H1 (cell line): Measurements from ENCODE around the gene GPER1. TPM values are rescaled to one million over a fixed set of nuclear protein-coding genes. Genes with fewer than 3 reads are reported as not detected.

Experiments
- CTCF ChIA-PET: fragments of 300-600 bp; sonication (Branson Sonifier 250); formaldehyde crosslinking; loops from one replicate; lab custom pipeline; 2021; ENCODE audit not compliant: partially characterized antibody; lab: Charles Lee
- POLR2A ChIA-PET: fragments of 300-600 bp; sonication (Branson Sonifier 250); formaldehyde crosslinking; loops from one replicate; lab custom pipeline; 2021; ENCODE audit warnings: inconsistent platforms; ENCODE audit not compliant: partially characterized antibody; lab: Charles Lee
- DNase-seq, 2 experiments: peaks; one replicate each; pipeline versions ENCODE4 v3.0.0 to v3.0.0-alpha.2; 2010 to 2022; ENCODE audit warnings: low spot score in 2 of 2, low read depth in 1 of 2, mixed read lengths in 1 of 2
- FAIRE-seq: peaks from 2 replicates; lab custom pipeline; 2011; peaks lifted over from hg19 to GRCh38; lab: Jason Lieb, UNC
- H2AFZ ChIP-seq: 2 replicates; pipeline ENCODE4 v1.8.1; 2012; ENCODE audit warnings: low read length, inconsistent platforms
- H2AK5ac ChIP-seq: 2 replicates; pipeline ENCODE4 v1.6.1; 2013; ENCODE audit warnings: low read depth, low read length
- H2BK120ac ChIP-seq: replicated peaks from 2 replicates; pipeline ENCODE3; 2013; ENCODE audit warnings: low read depth, low read length, inconsistent platforms
- H2BK12ac ChIP-seq: 2 replicates; pipeline ENCODE4 v1.6.1; 2013; ENCODE audit warnings: low read depth, low read length
- H2BK15ac ChIP-seq: 2 replicates; pipeline ENCODE4 v1.6.1; 2013; ENCODE audit warnings: low read length
- H2BK20ac ChIP-seq: 2 replicates; pipeline ENCODE4 v1.6.1; 2013; ENCODE audit warnings: low read length
- H2BK5ac ChIP-seq: 2 replicates; pipeline ENCODE4 v1.6.1; 2013; ENCODE audit warnings: low read depth, low read length
- H3K14ac ChIP-seq: 2 replicates; pipeline ENCODE4 v1.6.1; 2013; ENCODE audit warnings: inconsistent platforms; ENCODE audit not compliant: insufficient read length
- H3K18ac ChIP-seq: 2 replicates; pipeline ENCODE4 v1.6.1; 2013; ENCODE audit warnings: low read length; ENCODE audit errors: extremely low read depth
- H3K23ac ChIP-seq: 2 replicates; pipeline ENCODE4 v1.6.1; 2013; ENCODE audit warnings: inconsistent platforms; ENCODE audit not compliant: insufficient read length
- H3K23me2 ChIP-seq: 2 replicates; pipeline ENCODE4 v1.6.1; 2013; ENCODE audit warnings: low read depth, low read length
- H3K27ac ChIP-seq: 2 replicates; pipeline ENCODE4 v1.6.1; 2011; ENCODE audit warnings: low read depth, low read length, inconsistent platforms
- H3K27me3 ChIP-seq, 4 experiments: replicated peaks in 1 of 4; 1 replicate in 1 of 4; 2 replicates in 3 of 4; pipeline versions ENCODE4 v1.6.1 to v1.8.1; 2011 to 2013; ENCODE audit warnings: low read length in 3 of 4, mild to moderate bottlenecking in 3 of 4, inconsistent platforms in 2 of 4, mixed read lengths in 2 of 4, moderate library complexity in 1 of 4; ENCODE audit not compliant: control insufficient read depth in 3 of 4, insufficient read depth in 3 of 4; ENCODE audit errors: extremely low read depth in 1 of 4
- H3K36me3 ChIP-seq, 4 experiments: 2 replicates each; pipeline versions ENCODE4 v1.6.1 to v1.8.1; 2011 to 2013; ENCODE audit warnings: mild to moderate bottlenecking in 4 of 4, low read length in 3 of 4, moderate library complexity in 2 of 4, control low read depth in 1 of 4, inconsistent platforms in 1 of 4; ENCODE audit not compliant: insufficient read depth in 4 of 4, control insufficient read depth in 2 of 4
- H3K4ac ChIP-seq: replicated peaks from 2 replicates; pipeline ENCODE3; 2013; ENCODE audit warnings: low read length, low read depth, mixed read lengths, inconsistent platforms; ENCODE audit not compliant: insufficient read length
- H3K4me1 ChIP-seq, 4 experiments: replicated peaks in 1 of 4; 1 replicate in 1 of 4; 2 replicates in 3 of 4; pipeline versions ENCODE4 v1.6.1 to v1.8.1; 2011 to 2013; ENCODE audit warnings: low read length in 3 of 4, inconsistent platforms in 2 of 4, mixed read lengths in 1 of 4; ENCODE audit not compliant: insufficient read depth in 4 of 4, control insufficient read depth in 3 of 4
- H3K4me2 ChIP-seq, 2 experiments: 2 replicates each; pipeline versions ENCODE4 v1.6.1 to v1.8.1; 2011 to 2013; ENCODE audit warnings: low read depth in 2 of 2, low read length in 2 of 2, control low read depth in 1 of 2, inconsistent platforms in 1 of 2, mild to moderate bottlenecking in 1 of 2; ENCODE audit not compliant: insufficient read depth in 1 of 2
- H3K4me3 ChIP-seq, 4 experiments: fragments of 200-600, 300-600 bp in 1 of 4; sonication (generic), shearing (Covaris generic), sonication (Bioruptor Twin) in 1 of 4; 2 replicates each; pipeline versions ENCODE4 v1.5.1 to v1.8.1; 2011 to 2016; ENCODE audit warnings: low read length in 4 of 4, low read depth in 3 of 4, control low read depth in 2 of 4, inconsistent platforms in 2 of 4, mild to moderate bottlenecking in 2 of 4, mixed read lengths in 1 of 4, moderate library complexity in 1 of 4; ENCODE audit not compliant: insufficient read depth in 2 of 4; ENCODE audit errors: extremely low read depth in 1 of 4
- H3K56ac ChIP-seq: replicated peaks from 2 replicates; pipeline ENCODE3; 2013; ENCODE audit warnings: low read depth, mild to moderate bottlenecking, mixed read lengths, low read length, inconsistent platforms; ENCODE audit not compliant: insufficient read length
- H3K79me1 ChIP-seq: 2 replicates; pipeline ENCODE4 v1.6.1; 2013; ENCODE audit warnings: low read depth, low read length, control low read depth
- H3K79me2 ChIP-seq, 2 experiments: 2 replicates each; pipeline versions ENCODE4 v1.6.1 to v1.8.1; 2012 to 2013; ENCODE audit warnings: low read length in 2 of 2, mild to moderate bottlenecking in 2 of 2, inconsistent platforms in 1 of 2; ENCODE audit not compliant: insufficient read depth in 2 of 2, control insufficient read depth in 1 of 2
- H3K9ac ChIP-seq, 4 experiments: replicated peaks in 1 of 4; 1 replicate in 1 of 4; 2 replicates in 3 of 4; pipeline versions ENCODE4 v1.6.1 to v1.8.1; 2011 to 2013; ENCODE audit warnings: low read depth in 3 of 4, low read length in 3 of 4, control low read depth in 2 of 4, mild to moderate bottlenecking in 2 of 4, moderate library complexity in 2 of 4, inconsistent platforms in 1 of 4; ENCODE audit errors: extremely low read depth in 1 of 4
- H3K9me3 ChIP-seq, 2 experiments: 2 replicates each; pipeline versions ENCODE4 v1.6.1 to v1.8.1; 2012 to 2013; ENCODE audit warnings: mild to moderate bottlenecking in 2 of 2, moderate library complexity in 2 of 2, control low read depth in 1 of 2, inconsistent platforms in 1 of 2, low read depth in 1 of 2, low read length in 1 of 2, mixed read lengths in 1 of 2; ENCODE audit not compliant: insufficient read depth in 2 of 2
- H4K20me1 ChIP-seq, 2 experiments: replicated peaks in 1 of 2; 2 replicates each; pipeline versions ENCODE3 to v1.8.1; 2011 to 2013; ENCODE audit warnings: inconsistent platforms in 2 of 2, low read length in 2 of 2, mild to moderate bottlenecking in 1 of 2; ENCODE audit not compliant: insufficient read depth in 2 of 2, control insufficient read depth in 1 of 2
- H4K5ac ChIP-seq: 2 replicates; pipeline ENCODE4 v1.6.1; 2013; ENCODE audit warnings: low read length, low read depth, mixed read lengths, inconsistent platforms; ENCODE audit not compliant: insufficient read length
- H4K8ac ChIP-seq: 2 replicates; pipeline ENCODE4 v1.8.0; 2013; ENCODE audit warnings: mild to moderate bottlenecking, moderate library complexity, low read length, inconsistent platforms; ENCODE audit not compliant: insufficient read depth; ENCODE audit errors: extremely low read depth
- H4K91ac ChIP-seq: replicated peaks from 2 replicates; pipeline ENCODE3; 2013; ENCODE audit warnings: low read length, mixed read lengths, inconsistent platforms; ENCODE audit not compliant: insufficient read length
- HDAC2 ChIP-seq, 2 experiments: fragments of 300-600 bp in 1 of 2; sonication (generic) in 1 of 2; IDR thresholded peaks; 2 replicates each; pipeline ENCODE4 v1.6.1; 2011 to 2012; ENCODE audit warnings: low read depth in 2 of 2, low read length in 2 of 2, mild to moderate bottlenecking in 2 of 2, moderate library complexity in 2 of 2, borderline replicate concordance in 1 of 2, inconsistent platforms in 1 of 2
- POLR2A ChIP-seq, 2 experiments: IDR thresholded peaks; 1 replicate in 1 of 2; 2 replicates in 1 of 2; pipeline ENCODE4 v1.6.1; 2011; ENCODE audit warnings: low read depth in 2 of 2, low read length in 2 of 2, mild to moderate bottlenecking in 2 of 2; ENCODE audit errors: control extremely low read depth in 1 of 2
- WGBS, 2 experiments: shearing (Covaris generic) in 1 of 2; methylation state at CpG; one replicate each; pipeline versions ENCODE4 v1.1.6 to v1.1.7; 2013 to 2015; ENCODE audit warnings: low lambda C conversion rate in 2 of 2, mixed read lengths in 2 of 2, inconsistent platforms in 1 of 2, low coverage in 1 of 2, missing lambda C conversion rate in 1 of 2; ENCODE audit not compliant: insufficient replicate concordance in 2 of 2, insufficient coverage in 1 of 2, insufficient read length in 1 of 2; ENCODE audit errors: extremely low coverage in 1 of 2, missing lambda C conversion rate in 1 of 2; 5-methylcytosine and 5-hydroxymethylcytosine counted together
- polyA plus RNA-seq, 7 experiments: library from polyadenylated mRNA; depleted of rRNA in 3 of 7; stranded (reverse) in 5 of 7; unstranded in 2 of 7; fragments of >200 nt in 5 of 7; fragments of 200-250 nt in 2 of 7; gene quantifications; 1 replicate in 5 of 7; 2 replicates in 1 of 7; 4 replicates in 1 of 7; pipeline versions ENCODE4 v1.2.1 to v1.2.3, GENCODE V29; 2011 to 2013; ENCODE audit warnings: missing spikeins in 2 of 7, mixed read lengths in 2 of 7
- total RNA-seq: library from RNA; stranded (reverse); fragmentation: NEBNext Ultra II Directional; extraction: Animal tissue kit (Norgen Biotek cat#: 25700); gene quantifications from 2 replicates; pipeline ENCODE4 v1.2.1, GENCODE V29; 2021

GPER1 gene
- total and polyA plus RNA-seq, 2 of the 8 experiments (the other 6 are each of a cell fraction or from before 2014, with no cell fraction given), result 0.24 to 0.47 TPM

DNA sequence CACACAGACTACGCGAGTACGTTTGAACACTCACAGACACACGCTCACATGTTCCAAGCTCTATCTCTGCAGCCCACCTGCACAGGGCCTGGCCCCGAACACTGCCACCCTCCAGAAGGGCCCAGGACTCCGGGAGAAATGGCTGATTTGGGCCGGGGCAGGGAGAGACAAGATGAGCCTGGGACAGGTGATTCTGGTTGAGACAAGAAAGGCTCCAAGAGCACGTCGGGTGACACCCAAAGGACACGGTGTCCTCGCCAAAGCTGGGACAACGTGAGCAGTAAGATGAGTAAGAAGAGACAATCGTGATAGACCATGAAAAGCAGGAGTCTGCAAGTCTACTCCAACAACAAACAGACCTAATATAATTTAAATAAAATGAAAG, 9.2 kb downstream of the GPER1 start:
- Histone ChIP-seq H2AK5ac (no peak overlapping the region), H3K36me3 (peaks cover 0 to 2% (median 0%) of the 10 kb centered on the region in 4 experiments; a peak in 3 of 8 replicates), H3K79me1 (peaks cover 21% of the 10 kb centered on the region), H3K23ac (no peak overlapping the region), H3K79me2 (peaks cover 0 to 7% of the 10 kb centered on the region in 2 experiments; a peak in 1 of 4 replicates), H2BK20ac (no peak overlapping the region), H3K27me3 (no peaks in the 10 kb centered on the region), H4K5ac (no peak overlapping the region), H2BK120ac (no peak overlapping the region), H3K23me2 (no peaks in the 10 kb centered on the region), H3K4ac (no peak overlapping the region), H4K20me1 (peaks cover 5 to 18% of the 10 kb centered on the region in 2 experiments), H4K91ac (no peak overlapping the region), H3K4me1 (no peaks in the 10 kb centered on the region; a peak in 1 of 7 replicates), H3K9me3 (no peaks in the 10 kb centered on the region), H2BK12ac (no peak overlapping the region), H2AFZ (no peak overlapping the region), H2BK5ac (peak overlapping the region; percentile 56), H3K18ac (no peak overlapping the region), H3K9ac (no peak overlapping the region), H3K56ac (no peak overlapping the region), H2BK15ac (no peak overlapping the region), H3K27ac (no peak overlapping the region), H4K8ac (peak overlapping the region; percentile 65; the same call in 1 of the 2 replicates), H3K4me2 (no peak overlapping the region), H3K4me3 (no peak overlapping the region), H3K14ac (no peak overlapping the region)
- FAIRE-seq (no peak), DNase-seq (no peak)
- POLR2A ChIA-PET, result interaction anchor here (1.4 kb wide), 1 partner anchor 8 kb away, joined by 5 read pairs; no protein-coding TSS in a partner anchor
- 94% methylated on average over 13 of the region's 13 CpGs; no CpG with 5 or more reads in 1 of the 2 experiments for WGBS, 2 experiments
- CTCF ChIA-PET, result interaction anchor here (0.5 to 1.9 kb wide), 4 partner anchors 10 to 159 kb away, joined by 3 to 4 read pairs (median 3); partner anchors contain the start of gene GPER1
- TF ChIP-seq POLR2A (IDR thresholded peaks at IDR 0.05; ENCODE audit: control extremely low read depth in 1 of 2, low read depth in 2 of 2, low read length in 2 of 2) (no peak), HDAC2 (IDR thresholded peaks at IDR 0.05; ENCODE audit: borderline replicate concordance in 1 of 2, low read depth in 2 of 2, low read length in 2 of 2) (no peak)
